Esophagus muscularis mucosa (tissue), 4 donors: ENCODE results near the gene GAS6.

ENCODE experiments used
- CTCF ChIP-seq, 3 experiments: fragments of 200-600 bp in 2 of 3; fragments of 450-650 bp in 1 of 3; sonication (generic) in 2 of 3; IDR thresholded peaks; one replicate each; pipeline ENCODE4 v1.5.1; 2017 to 2019; ENCODE audit warnings: antibody characterized with exemption in 3 of 3, mild to moderate bottlenecking in 2 of 3, moderate library complexity in 1 of 3
- EP300 ChIP-seq: sonication (generic); formaldehyde crosslinking; IDR thresholded peaks from one replicate; pipeline ENCODE4 v1.6.1; 2017; ENCODE audit warnings: antibody characterized with exemption
- POLR2AphosphoS5 ChIP-seq, 2 donors: sonication (generic); formaldehyde crosslinking; IDR thresholded peaks; one replicate each; pipeline ENCODE4 v1.6.1; 2017; ENCODE audit warnings: antibody characterized with exemption in 2 of 2

DNA sequence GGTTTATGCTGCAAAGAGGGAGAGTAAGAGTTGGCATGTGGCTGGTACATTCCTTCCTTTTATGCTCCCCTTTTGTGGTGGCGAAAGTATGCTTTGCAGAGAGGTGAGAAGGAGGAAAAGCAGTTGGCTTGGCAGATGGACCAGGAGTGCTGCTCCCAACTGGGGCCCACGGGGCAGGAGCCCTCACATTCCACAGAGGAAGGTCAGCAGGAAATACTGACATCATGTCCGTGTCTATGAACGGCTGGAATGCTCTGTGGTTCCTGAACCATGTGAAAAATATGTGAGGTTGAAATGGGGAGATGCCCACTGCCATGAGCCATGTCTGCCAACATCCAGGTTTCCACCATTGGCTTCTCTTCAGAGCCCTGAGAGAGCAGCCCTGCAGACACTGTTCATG is 33.3 kb upstream of the GAS6 start:
- TF ChIP-seq EP300: no peak
- TF ChIP-seq POLR2AphosphoS5 (IDR thresholded peaks at IDR 0.05): peak in 1 of 2 donors; percentile 76
- TF ChIP-seq CTCF (IDR thresholded peaks at IDR 0.05): no peak
